H1 (cell line): ENCODE measurements around the gene COPS9. TPM values are rescaled to one million over a fixed set of nuclear protein-coding genes. Genes with fewer than 3 reads are reported as not detected.

ENCODE experiments used
- CTCF ChIA-PET: fragments of 300-600 bp; sonication (Branson Sonifier 250); formaldehyde crosslinking; loops from one replicate; lab custom pipeline; 2021; ENCODE audit not compliant: partially characterized antibody; lab: Charles Lee
- POLR2A ChIA-PET: fragments of 300-600 bp; sonication (Branson Sonifier 250); formaldehyde crosslinking; loops from one replicate; lab custom pipeline; 2021; ENCODE audit warnings: inconsistent platforms; ENCODE audit not compliant: partially characterized antibody; lab: Charles Lee
- DNase-seq, 2 experiments: peaks; one replicate each; pipeline versions ENCODE4 v3.0.0 to v3.0.0-alpha.2; 2010 to 2022; ENCODE audit warnings: low spot score in 2 of 2, low read depth in 1 of 2, mixed read lengths in 1 of 2
- FAIRE-seq: peaks from 2 replicates; lab custom pipeline; 2011; peaks lifted over from hg19 to GRCh38; lab: Jason Lieb, UNC
- H2AFZ ChIP-seq: 2 replicates; pipeline ENCODE4 v1.8.1; 2012; ENCODE audit warnings: low read length, inconsistent platforms
- H2AK5ac ChIP-seq: 2 replicates; pipeline ENCODE4 v1.6.1; 2013; ENCODE audit warnings: low read depth, low read length
- H2BK120ac ChIP-seq: replicated peaks from 2 replicates; pipeline ENCODE3; 2013; ENCODE audit warnings: low read depth, low read length, inconsistent platforms
- H2BK12ac ChIP-seq: 2 replicates; pipeline ENCODE4 v1.6.1; 2013; ENCODE audit warnings: low read depth, low read length
- H2BK15ac ChIP-seq: 2 replicates; pipeline ENCODE4 v1.6.1; 2013; ENCODE audit warnings: low read length
- H2BK20ac ChIP-seq: 2 replicates; pipeline ENCODE4 v1.6.1; 2013; ENCODE audit warnings: low read length
- H2BK5ac ChIP-seq: 2 replicates; pipeline ENCODE4 v1.6.1; 2013; ENCODE audit warnings: low read depth, low read length
- H3K14ac ChIP-seq: 2 replicates; pipeline ENCODE4 v1.6.1; 2013; ENCODE audit warnings: inconsistent platforms; ENCODE audit not compliant: insufficient read length
- H3K18ac ChIP-seq: 2 replicates; pipeline ENCODE4 v1.6.1; 2013; ENCODE audit warnings: low read length; ENCODE audit errors: extremely low read depth
- H3K23ac ChIP-seq: 2 replicates; pipeline ENCODE4 v1.6.1; 2013; ENCODE audit warnings: inconsistent platforms; ENCODE audit not compliant: insufficient read length
- H3K23me2 ChIP-seq: 2 replicates; pipeline ENCODE4 v1.6.1; 2013; ENCODE audit warnings: low read depth, low read length
- H3K27ac ChIP-seq: 2 replicates; pipeline ENCODE4 v1.6.1; 2011; ENCODE audit warnings: low read depth, low read length, inconsistent platforms
- H3K27me3 ChIP-seq, 4 experiments: replicated peaks in 1 of 4; 1 replicate in 1 of 4; 2 replicates in 3 of 4; pipeline versions ENCODE4 v1.6.1 to v1.8.1; 2011 to 2013; ENCODE audit warnings: low read length in 3 of 4, mild to moderate bottlenecking in 3 of 4, inconsistent platforms in 2 of 4, mixed read lengths in 2 of 4, moderate library complexity in 1 of 4; ENCODE audit not compliant: control insufficient read depth in 3 of 4, insufficient read depth in 3 of 4; ENCODE audit errors: extremely low read depth in 1 of 4
- H3K36me3 ChIP-seq, 4 experiments: 2 replicates each; pipeline versions ENCODE4 v1.6.1 to v1.8.1; 2011 to 2013; ENCODE audit warnings: mild to moderate bottlenecking in 4 of 4, low read length in 3 of 4, moderate library complexity in 2 of 4, control low read depth in 1 of 4, inconsistent platforms in 1 of 4; ENCODE audit not compliant: insufficient read depth in 4 of 4, control insufficient read depth in 2 of 4
- H3K4ac ChIP-seq: replicated peaks from 2 replicates; pipeline ENCODE3; 2013; ENCODE audit warnings: low read length, low read depth, mixed read lengths, inconsistent platforms; ENCODE audit not compliant: insufficient read length
- H3K4me1 ChIP-seq, 4 experiments: replicated peaks in 1 of 4; 1 replicate in 1 of 4; 2 replicates in 3 of 4; pipeline versions ENCODE4 v1.6.1 to v1.8.1; 2011 to 2013; ENCODE audit warnings: low read length in 3 of 4, inconsistent platforms in 2 of 4, mixed read lengths in 1 of 4; ENCODE audit not compliant: insufficient read depth in 4 of 4, control insufficient read depth in 3 of 4
- H3K4me2 ChIP-seq, 2 experiments: 2 replicates each; pipeline versions ENCODE4 v1.6.1 to v1.8.1; 2011 to 2013; ENCODE audit warnings: low read depth in 2 of 2, low read length in 2 of 2, control low read depth in 1 of 2, inconsistent platforms in 1 of 2, mild to moderate bottlenecking in 1 of 2; ENCODE audit not compliant: insufficient read depth in 1 of 2
- H3K4me3 ChIP-seq, 4 experiments: fragments of 200-600, 300-600 bp in 1 of 4; sonication (generic), shearing (Covaris generic), sonication (Bioruptor Twin) in 1 of 4; 2 replicates each; pipeline versions ENCODE4 v1.5.1 to v1.8.1; 2011 to 2016; ENCODE audit warnings: low read length in 4 of 4, low read depth in 3 of 4, control low read depth in 2 of 4, inconsistent platforms in 2 of 4, mild to moderate bottlenecking in 2 of 4, mixed read lengths in 1 of 4, moderate library complexity in 1 of 4; ENCODE audit not compliant: insufficient read depth in 2 of 4; ENCODE audit errors: extremely low read depth in 1 of 4
- H3K56ac ChIP-seq: replicated peaks from 2 replicates; pipeline ENCODE3; 2013; ENCODE audit warnings: low read depth, mild to moderate bottlenecking, mixed read lengths, low read length, inconsistent platforms; ENCODE audit not compliant: insufficient read length
- H3K79me1 ChIP-seq: 2 replicates; pipeline ENCODE4 v1.6.1; 2013; ENCODE audit warnings: low read depth, low read length, control low read depth
- H3K79me2 ChIP-seq, 2 experiments: 2 replicates each; pipeline versions ENCODE4 v1.6.1 to v1.8.1; 2012 to 2013; ENCODE audit warnings: low read length in 2 of 2, mild to moderate bottlenecking in 2 of 2, inconsistent platforms in 1 of 2; ENCODE audit not compliant: insufficient read depth in 2 of 2, control insufficient read depth in 1 of 2
- H3K9ac ChIP-seq, 4 experiments: replicated peaks in 1 of 4; 1 replicate in 1 of 4; 2 replicates in 3 of 4; pipeline versions ENCODE4 v1.6.1 to v1.8.1; 2011 to 2013; ENCODE audit warnings: low read depth in 3 of 4, low read length in 3 of 4, control low read depth in 2 of 4, mild to moderate bottlenecking in 2 of 4, moderate library complexity in 2 of 4, inconsistent platforms in 1 of 4; ENCODE audit errors: extremely low read depth in 1 of 4
- H3K9me3 ChIP-seq, 2 experiments: 2 replicates each; pipeline versions ENCODE4 v1.6.1 to v1.8.1; 2012 to 2013; ENCODE audit warnings: mild to moderate bottlenecking in 2 of 2, moderate library complexity in 2 of 2, control low read depth in 1 of 2, inconsistent platforms in 1 of 2, low read depth in 1 of 2, low read length in 1 of 2, mixed read lengths in 1 of 2; ENCODE audit not compliant: insufficient read depth in 2 of 2
- H4K20me1 ChIP-seq, 2 experiments: replicated peaks in 1 of 2; 2 replicates each; pipeline versions ENCODE3 to v1.8.1; 2011 to 2013; ENCODE audit warnings: inconsistent platforms in 2 of 2, low read length in 2 of 2, mild to moderate bottlenecking in 1 of 2; ENCODE audit not compliant: insufficient read depth in 2 of 2, control insufficient read depth in 1 of 2
- H4K5ac ChIP-seq: 2 replicates; pipeline ENCODE4 v1.6.1; 2013; ENCODE audit warnings: low read length, low read depth, mixed read lengths, inconsistent platforms; ENCODE audit not compliant: insufficient read length
- H4K8ac ChIP-seq: 2 replicates; pipeline ENCODE4 v1.8.0; 2013; ENCODE audit warnings: mild to moderate bottlenecking, moderate library complexity, low read length, inconsistent platforms; ENCODE audit not compliant: insufficient read depth; ENCODE audit errors: extremely low read depth
- H4K91ac ChIP-seq: replicated peaks from 2 replicates; pipeline ENCODE3; 2013; ENCODE audit warnings: low read length, mixed read lengths, inconsistent platforms; ENCODE audit not compliant: insufficient read length
- ATF2 ChIP-seq: IDR thresholded peaks from 2 replicates; pipeline ENCODE4 v1.6.1; 2012; ENCODE audit warnings: low read length, inconsistent platforms
- CREB1 ChIP-seq: IDR thresholded peaks from 2 replicates; pipeline ENCODE4 v1.6.1; 2012; ENCODE audit warnings: inconsistent platforms
- GABPA ChIP-seq: IDR thresholded peaks from 2 replicates; pipeline ENCODE4 v1.6.1; 2011; ENCODE audit warnings: mild to moderate bottlenecking, low read length, moderate library complexity, borderline replicate concordance; ENCODE audit not compliant: insufficient read depth
- GTF2F1 ChIP-seq: IDR thresholded peaks from 2 replicates; pipeline ENCODE4 v1.6.1; 2012; ENCODE audit warnings: low read depth, low read length, improper control_type of control experiment, borderline replicate concordance
- HDAC6 ChIP-seq: IDR thresholded peaks from one replicate; pipeline ENCODE4 v1.7.1; 2012; ENCODE audit warnings: low read depth, mild to moderate bottlenecking, inconsistent platforms, low read length, moderate library complexity
- JUN ChIP-seq: IDR thresholded peaks from 2 replicates; pipeline ENCODE4 v1.6.1; 2011; ENCODE audit warnings: low read depth, mild to moderate bottlenecking, improper control_type of control experiment, low read length
- KDM1A ChIP-seq: fragments of 200-600, 300-600 bp; sonication (generic); IDR thresholded peaks from 2 replicates; pipeline ENCODE4 v1.7.1; 2016; ENCODE audit warnings: mild to moderate bottlenecking, low read length, borderline replicate concordance
- POLR2A ChIP-seq, 2 experiments: IDR thresholded peaks; 1 replicate in 1 of 2; 2 replicates in 1 of 2; pipeline ENCODE4 v1.6.1; 2011; ENCODE audit warnings: low read depth in 2 of 2, low read length in 2 of 2, mild to moderate bottlenecking in 2 of 2; ENCODE audit errors: control extremely low read depth in 1 of 2
- POU5F1 ChIP-seq: IDR thresholded peaks from 2 replicates; pipeline ENCODE4 v1.6.1; 2011; ENCODE audit warnings: low read depth, mild to moderate bottlenecking, low read length, moderate library complexity
- SAP30 ChIP-seq: fragments of 300-600 bp; sonication (generic); IDR thresholded peaks from 2 replicates; pipeline ENCODE4 v1.7.1; 2012; ENCODE audit warnings: low read length, moderate library complexity, mild to moderate bottlenecking, inconsistent platforms; ENCODE audit not compliant: insufficient read depth, insufficient replicate concordance
- SIRT6 ChIP-seq: IDR thresholded peaks from one replicate; pipeline ENCODE4 v1.7.1; 2012; ENCODE audit warnings: low read length, inconsistent platforms
- TAF7 ChIP-seq: optimal IDR thresholded peaks from 2 replicates; pipeline ENCODE3; 2011; ENCODE audit warnings: low read depth, mild to moderate bottlenecking, inconsistent platforms, low read length, moderate library complexity, borderline replicate concordance
- TCF12 ChIP-seq: IDR thresholded peaks from 2 replicates; pipeline ENCODE4 v1.6.1; 2011; ENCODE audit warnings: low read depth, mild to moderate bottlenecking, low read length
- WGBS, 2 experiments: shearing (Covaris generic) in 1 of 2; methylation state at CpG; one replicate each; pipeline versions ENCODE4 v1.1.6 to v1.1.7; 2013 to 2015; ENCODE audit warnings: low lambda C conversion rate in 2 of 2, mixed read lengths in 2 of 2, inconsistent platforms in 1 of 2, low coverage in 1 of 2, missing lambda C conversion rate in 1 of 2; ENCODE audit not compliant: insufficient replicate concordance in 2 of 2, insufficient coverage in 1 of 2, insufficient read length in 1 of 2; ENCODE audit errors: extremely low coverage in 1 of 2, missing lambda C conversion rate in 1 of 2; 5-methylcytosine and 5-hydroxymethylcytosine counted together
- polyA plus RNA-seq, 7 experiments: library from polyadenylated mRNA; depleted of rRNA in 3 of 7; stranded (reverse) in 5 of 7; unstranded in 2 of 7; fragments of >200 nt in 5 of 7; fragments of 200-250 nt in 2 of 7; gene quantifications; 1 replicate in 5 of 7; 2 replicates in 1 of 7; 4 replicates in 1 of 7; pipeline versions ENCODE4 v1.2.1 to v1.2.3, GENCODE V29; 2011 to 2013; ENCODE audit warnings: missing spikeins in 2 of 7, mixed read lengths in 2 of 7
- total RNA-seq: library from RNA; stranded (reverse); fragmentation: NEBNext Ultra II Directional; extraction: Animal tissue kit (Norgen Biotek cat#: 25700); gene quantifications from 2 replicates; pipeline ENCODE4 v1.2.1, GENCODE V29; 2021

COPS9 gene
- total and polyA plus RNA-seq, 2 of the 8 experiments (the other 6 are each of a cell fraction or from before 2014, with no cell fraction given): 154 to 234 TPM

- Histone ChIP-seq H3K14ac (no peak overlapping the region), H3K9me3 (no peaks in the 10 kb centered on the region), H2AFZ (no peak overlapping the region), H3K27ac (no peak overlapping the region), H3K23ac (no peak overlapping the region), H2BK12ac (no peak overlapping the region), H3K79me1 (no peaks in the 10 kb centered on the region), H3K9ac (no peak overlapping the region), H3K79me2 (no peaks in the 10 kb centered on the region), H4K20me1 (no peaks in the 10 kb centered on the region), H4K5ac (no peak overlapping the region), H3K36me3 (no peaks in the 10 kb centered on the region), H4K8ac (no peak overlapping the region), H2BK20ac (no peak overlapping the region), H3K18ac (no peak overlapping the region), H3K23me2 (no peaks in the 10 kb centered on the region; the same call in 1 of the 2 replicates), H3K4me3 (no peak overlapping the region), H2AK5ac (no peak overlapping the region), H2BK120ac (no peak overlapping the region), H3K56ac (no peak overlapping the region), H3K4ac (no peak overlapping the region), H3K27me3 (no peaks in the 10 kb centered on the region), H4K91ac (no peak overlapping the region), H2BK5ac (no peak overlapping the region), H3K4me2 (no peak overlapping the region), H3K4me1 (no peaks in the 10 kb centered on the region), H2BK15ac (no peak overlapping the region)
- WGBS, 2 experiments: 93 to 100% methylated on average over 2 to 7 of the region's 7 CpGs
- FAIRE-seq (no peak), DNase-seq (no peak)
- ChIA-PET POLR2A (no interaction called here), CTCF (no interaction called here)
- TF ChIP-seq SIRT6 (no peak), TAF7 (no peak), CREB1 (no peak), POLR2A (IDR thresholded peaks at IDR 0.05; ENCODE audit: control extremely low read depth in 1 of 2, low read depth in 2 of 2, low read length in 2 of 2) (no peak), POU5F1 (no peak), SAP30 (no peak), GTF2F1 (no peak), ATF2 (no peak), HDAC6 (no peak), KDM1A (no peak), TCF12 (no peak), JUN (no peak), GABPA (no peak)
These were observed 38.4 kb upstream of the COPS9 start for GRCh38 chr2:240174496-240174895.
